Hepatic stellate cell (primary cell): ENCODE data around the gene CEP72.
A peak's percentile ranks its signal among the peaks of the same experiment; 100 is the strongest.
"Not testable (repeated sequence)": the region's sequence is repeated elsewhere in the genome, so short reads cannot be mapped to it uniquely, and the experiment has no call there.

Source experiments
- DNase-seq: peaks from one replicate; pipeline ENCODE4 v3.0.0; 2011; ENCODE audit warnings: low spot score

Gene CEP72

DNA sequence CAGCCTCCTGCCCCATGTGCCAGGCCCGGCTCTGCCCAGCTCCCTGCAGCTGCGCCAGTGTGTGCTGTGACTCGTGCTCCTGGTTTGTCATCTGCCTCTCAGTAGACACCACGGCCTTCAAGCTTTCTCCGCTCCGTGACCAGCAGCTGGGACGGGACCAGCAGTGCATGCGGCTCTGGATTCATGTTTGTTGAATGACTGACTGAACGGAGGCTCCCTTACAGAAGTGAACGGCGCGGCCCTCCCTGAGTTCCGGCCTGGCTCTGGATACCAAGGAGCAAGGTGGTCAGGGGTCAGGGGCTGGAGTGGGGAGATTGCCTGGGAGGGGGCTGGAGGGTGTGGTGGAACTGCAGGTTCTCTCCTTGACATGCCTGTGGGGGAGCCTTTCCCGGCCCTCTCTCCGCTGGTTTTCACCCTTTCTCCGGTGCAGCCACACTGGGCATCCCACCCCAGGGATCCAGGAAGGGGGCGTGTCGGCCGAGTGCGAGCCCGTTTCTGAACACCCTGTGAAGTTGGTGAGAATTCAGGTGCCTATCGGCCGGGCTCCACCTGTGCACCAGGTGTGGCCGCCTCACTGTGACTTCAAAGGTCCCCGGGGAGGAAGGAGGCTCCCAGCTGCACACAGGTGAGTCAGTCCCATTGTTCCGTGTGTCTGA lies 11.1 kb upstream of the CEP72 start:
- no peak for DNase-seq

DNA sequence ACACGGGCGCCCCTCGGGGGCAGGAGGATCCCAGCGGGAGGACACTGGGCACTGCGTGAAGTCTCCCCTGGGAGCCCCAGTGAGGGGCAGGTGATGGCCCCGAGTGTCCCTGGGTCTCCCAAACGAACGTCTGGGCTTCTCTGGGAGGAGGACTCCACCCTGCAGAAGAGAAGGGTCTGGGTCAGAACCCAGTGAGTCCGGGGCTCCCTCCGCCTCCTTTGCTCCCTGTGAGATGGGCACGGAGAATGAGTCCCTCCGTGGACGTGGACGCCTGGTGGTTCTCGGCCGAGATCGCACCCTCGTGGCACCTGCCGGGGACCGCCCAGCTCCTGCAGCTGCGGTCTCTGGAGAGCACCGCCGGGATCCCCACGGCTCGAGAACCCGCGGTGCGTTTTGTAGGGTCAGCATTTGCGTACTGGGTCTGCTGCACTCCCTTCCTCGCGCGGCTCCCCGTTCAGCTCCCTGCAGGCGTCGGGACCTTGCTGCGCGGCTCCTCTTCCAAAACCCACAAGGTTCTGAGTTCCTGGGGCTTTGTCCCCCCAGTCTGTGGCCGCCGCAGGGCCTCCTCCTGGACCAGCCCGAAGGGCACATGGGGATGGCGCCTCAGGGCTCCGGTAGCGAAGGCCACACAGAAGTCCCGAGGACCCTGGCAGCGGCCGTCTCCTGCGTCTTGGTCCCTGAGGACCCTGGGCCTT lies 10.2 kb upstream of the CEP72 start:
- no peak for DNase-seq

DNA sequence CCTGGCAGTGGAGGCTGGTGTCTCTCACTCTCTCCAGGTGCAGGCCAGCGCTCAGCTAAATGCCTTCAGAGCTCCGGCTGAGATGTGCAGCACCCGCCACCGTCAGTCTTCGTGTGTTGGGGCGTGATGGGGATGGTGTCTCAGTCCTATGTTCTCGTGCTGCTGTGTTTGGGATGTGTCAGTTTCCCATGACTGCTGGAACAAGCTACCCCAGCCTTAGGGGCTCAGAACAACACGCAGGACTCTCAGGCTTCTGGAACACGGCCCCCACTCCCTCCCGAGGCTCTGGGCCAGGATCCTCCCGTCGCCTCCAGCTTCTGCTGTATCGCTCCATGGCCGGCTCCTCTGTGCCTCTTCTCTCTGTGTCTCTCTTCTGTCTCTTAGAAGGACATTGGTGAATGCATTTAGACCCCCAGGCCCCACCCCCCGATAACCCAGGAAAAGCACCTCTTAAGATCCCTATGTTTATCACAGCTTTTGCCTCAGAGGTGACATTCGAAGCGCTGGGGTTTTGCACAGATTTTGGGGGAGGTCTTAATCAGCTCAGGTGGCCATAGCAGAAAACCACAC lies 9.6 kb upstream of the CEP72 start:
- DNase-seq: no peak

DNA sequence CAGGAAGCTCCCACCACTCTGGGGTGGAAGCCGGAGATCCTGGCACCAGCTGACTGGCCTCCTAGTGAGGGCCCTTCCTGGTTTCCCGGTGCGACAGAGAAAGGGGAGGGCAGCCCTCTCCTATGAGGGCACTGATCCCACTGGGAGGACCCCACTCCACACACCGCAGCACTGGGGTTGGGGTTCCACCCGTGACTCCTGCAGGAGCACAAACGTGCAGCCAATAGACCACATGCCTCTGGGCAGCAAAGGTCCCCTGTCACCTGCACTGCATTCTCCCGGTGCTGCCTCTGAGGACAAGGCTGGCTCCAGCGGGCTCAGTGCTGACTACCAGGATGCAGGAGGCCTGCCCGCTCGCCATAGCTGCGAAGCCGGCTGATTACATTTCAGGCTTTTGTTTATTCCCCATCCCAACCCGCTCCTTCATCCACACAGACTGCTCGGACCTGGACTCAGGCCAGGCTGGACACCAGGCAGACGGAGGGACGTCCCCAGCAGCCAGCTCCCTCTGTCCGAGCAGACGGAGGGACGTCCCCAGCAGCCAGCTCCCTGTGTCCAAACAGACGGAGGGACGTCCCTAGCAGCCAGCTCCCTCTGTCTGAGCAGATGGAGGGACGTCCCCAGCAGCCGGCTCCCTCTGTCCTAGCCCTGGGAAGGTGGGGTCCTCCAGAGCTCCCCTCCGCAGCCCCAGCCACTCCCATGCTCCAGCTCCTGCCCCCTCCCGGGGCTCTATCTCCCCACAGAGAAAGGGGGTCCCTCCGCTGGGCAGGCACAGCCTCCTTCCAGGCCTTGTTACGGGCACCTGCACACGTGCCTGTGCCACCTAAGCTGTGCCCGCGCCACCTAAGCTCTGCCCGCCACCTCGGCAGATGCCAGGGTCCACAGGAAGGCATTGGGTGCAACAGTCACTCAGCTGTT lies 8.8 kb upstream of the CEP72 start:
- no peak for DNase-seq

DNA sequence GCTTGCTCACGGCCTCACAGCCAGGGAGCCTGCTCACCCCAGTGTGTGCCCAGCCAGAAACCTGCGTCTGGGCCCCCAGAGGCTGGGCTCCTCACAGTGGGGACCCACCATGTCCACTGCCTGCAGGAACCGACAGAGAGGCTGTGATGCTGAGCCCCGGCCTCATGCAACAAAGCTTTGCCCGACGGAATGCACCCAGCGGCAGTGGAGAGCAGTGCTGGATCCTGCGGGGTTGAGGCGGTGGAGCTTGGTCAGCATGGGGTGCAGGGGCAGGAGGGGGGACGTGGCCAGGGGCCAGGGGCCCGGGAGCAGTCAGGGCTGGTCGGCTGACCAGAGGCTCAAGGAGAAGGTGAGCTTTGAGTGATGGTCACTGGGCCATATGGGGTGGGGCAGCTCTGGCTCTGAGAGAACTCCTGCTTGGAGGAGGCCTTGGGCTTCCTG lies 7.7 kb upstream of the CEP72 start:
- DNase-seq: no peak

DNA sequence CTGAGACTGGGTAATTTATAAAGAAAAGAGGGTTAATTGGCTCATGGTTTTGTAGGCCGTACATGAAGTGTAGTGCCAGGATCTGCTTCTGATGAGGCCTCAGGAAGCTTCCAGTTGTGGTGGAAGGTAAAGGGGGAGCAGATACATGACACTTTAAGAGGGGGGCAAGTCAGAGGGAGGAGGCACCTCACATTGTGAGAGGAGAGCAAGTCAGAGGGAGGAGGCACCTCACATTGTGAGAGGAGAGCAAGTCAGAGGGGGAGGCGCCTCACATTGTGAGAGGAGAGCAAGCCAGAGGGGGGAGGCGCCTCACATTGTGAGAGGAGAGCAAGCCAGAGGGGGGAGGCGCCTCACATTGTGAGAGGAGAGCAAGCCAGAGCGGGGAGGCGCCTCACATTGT lies 7.0 kb upstream of the CEP72 start:
- DNase-seq: not testable (repeated sequence)

DNA sequence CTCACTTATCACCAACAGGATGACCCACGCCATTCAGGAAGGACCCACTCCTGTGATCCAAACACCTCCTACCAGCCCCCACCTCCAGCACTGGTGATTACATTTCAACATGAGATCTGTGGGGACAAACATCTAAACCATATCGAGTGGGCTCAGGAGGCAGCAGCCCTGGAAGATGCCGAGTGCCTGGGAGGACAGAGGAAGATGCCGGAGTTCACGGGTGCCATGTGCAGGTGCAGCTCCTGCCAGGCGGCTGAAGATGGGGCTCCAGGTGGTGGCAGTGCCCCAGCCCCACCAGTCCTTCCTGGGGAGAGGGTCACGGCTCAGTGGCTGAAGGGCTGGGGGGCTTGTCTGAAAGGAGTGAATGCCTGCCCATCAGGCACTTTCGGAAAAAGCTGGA lies 6.1 kb upstream of the CEP72 start:
- no peak for DNase-seq

DNA sequence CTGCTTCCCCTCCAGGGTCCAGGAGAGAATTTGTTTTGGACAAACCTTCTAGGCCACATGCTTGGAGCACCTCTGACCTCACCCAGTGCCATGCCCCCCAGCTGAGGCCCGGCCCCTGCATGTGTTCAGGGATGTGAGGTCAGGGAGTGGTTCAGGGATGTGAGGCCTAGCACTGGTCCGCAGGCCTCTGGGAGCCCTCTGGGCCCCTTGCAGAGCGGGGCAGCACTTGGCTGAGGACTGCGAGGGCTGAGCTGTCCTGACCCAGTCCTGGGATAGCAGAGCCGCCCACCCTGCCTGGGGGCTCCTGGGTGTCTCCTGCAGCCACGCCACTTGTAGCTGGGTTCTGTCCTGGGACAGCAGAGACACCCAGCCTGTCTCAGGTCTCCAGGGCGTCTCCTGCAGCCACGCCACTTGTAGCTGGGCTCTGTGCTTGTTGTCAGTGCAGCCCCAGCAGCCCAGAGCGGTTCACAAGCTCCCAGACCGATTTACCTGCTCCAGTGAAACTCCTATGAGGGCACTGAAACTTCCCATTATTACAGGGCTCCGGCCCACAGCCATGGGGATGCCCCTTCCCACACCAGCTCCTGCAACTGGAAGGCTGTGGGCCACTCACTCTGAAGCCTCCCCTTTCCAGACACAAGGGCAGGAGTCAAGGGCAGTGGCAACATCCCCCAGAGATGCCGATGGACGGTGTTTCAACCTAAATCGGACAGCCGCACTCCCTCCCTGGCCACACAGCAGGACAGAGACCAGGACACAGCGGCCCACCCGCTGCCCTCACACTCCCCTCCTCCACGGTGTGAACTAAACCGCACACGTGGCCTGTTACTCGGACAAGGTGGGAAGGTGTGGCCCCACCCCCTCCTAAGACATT lies 5.4 kb upstream of the CEP72 start:
- no peak for DNase-seq

DNA sequence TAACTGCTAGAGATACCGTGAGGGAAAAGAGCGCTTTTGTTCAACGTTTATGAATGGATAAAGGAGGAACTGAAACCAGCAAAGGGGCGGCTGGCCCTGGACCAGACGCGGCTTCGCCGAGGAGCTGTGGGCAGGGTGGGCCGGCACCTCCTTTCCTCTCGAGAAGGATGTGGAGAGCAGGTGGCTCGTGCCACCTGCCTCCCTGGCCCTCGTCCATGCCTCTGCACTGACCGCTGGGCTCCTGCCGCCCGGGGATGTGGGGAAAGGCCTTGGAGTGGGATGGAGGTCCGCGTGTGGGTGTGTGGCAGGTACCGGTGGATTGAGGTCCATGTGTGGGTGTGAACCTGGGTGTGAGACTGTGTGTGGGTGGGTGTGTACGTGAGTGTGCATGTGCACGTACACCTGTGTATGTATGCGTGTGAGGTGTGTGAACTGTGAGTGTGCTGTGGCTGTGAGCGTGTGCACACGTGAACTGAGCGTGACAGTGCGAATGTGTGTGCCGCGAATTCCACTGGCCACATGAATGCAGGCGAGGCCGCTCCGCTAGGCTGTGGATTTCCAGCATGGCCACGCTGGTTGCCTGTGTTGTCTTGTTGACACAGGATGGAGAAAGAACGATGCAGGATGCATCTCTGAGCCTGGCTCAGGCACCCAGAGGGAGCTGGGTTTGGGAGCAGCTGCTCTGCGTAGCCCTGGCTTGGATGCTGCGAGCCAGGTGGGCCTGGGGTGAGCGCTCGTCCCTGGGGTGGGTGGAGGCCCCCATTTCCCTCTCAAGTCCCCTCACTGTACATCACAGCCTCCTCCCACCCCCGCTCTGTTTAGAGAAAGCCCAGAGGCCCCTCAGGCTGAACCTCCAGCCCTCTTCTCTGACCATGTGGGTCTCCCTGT lies 4.4 kb upstream of the CEP72 start:
- DNase-seq: no peak

DNA sequence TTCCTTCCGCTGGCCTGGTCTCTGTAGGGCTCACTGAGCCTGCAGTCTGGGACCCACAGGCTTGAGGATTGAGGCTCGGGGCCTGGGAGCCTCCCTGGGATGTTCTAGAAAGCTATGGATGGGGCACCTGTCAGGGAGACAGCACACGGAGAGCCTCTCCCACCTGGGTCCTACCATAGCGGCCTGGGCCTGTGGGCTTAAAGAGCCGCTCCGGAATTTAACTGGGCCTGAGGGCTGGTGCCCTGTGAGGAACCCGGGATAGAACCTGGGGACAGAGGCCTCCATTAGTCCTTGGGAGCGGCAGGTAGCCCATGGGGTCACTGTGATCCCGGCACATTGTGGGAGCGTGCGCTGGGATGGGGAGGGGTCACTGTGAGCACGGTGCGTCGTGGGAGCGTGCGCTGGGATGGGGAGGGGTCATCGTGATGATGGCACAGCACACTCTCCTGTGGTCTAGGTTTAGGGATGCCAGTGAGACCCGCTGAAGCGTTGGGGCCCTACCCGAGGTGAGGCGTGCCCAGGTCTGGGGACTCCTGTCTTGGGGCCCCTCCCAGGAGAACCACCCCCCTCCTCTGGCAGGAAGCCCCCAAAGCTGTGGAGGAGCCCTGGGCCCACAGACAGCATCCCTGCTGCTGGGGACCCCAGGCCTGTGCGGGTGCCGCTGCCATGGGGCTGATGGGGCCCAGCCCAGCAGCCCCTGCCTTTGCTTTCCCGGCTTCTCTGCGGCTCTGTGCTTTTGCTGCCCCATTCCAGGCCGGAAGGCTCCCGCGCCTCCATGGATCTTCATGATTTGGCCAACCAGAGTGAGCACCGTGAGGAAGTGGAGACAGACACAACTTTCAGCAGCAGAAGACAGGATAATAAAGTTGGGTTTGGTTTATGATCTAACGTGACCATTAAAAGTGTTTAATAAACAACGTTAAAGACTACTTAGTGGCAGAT lies 3.4 kb upstream of the CEP72 start:
- DNase-seq: no peak

DNA sequence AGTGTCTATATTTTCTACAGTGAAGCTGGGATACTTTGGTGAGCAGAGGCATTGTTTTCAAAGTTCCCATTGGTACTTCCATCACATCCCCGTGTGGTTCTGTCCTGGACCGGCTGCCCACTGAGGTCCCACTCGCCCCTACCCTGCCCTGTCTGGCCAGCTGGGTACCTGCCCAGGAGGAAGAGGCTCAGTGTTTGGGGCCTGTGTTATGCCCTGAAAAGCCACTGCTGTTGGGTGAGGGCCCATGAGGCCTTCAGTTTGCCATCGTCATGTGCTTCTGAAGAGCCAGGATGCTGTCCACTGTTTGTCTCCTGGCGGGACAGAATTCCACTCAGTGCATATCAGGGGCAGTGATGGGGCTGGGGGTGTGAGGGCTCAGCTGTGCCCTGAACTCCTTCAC lies 2.6 kb upstream of the CEP72 start:
- no peak for DNase-seq

DNA sequence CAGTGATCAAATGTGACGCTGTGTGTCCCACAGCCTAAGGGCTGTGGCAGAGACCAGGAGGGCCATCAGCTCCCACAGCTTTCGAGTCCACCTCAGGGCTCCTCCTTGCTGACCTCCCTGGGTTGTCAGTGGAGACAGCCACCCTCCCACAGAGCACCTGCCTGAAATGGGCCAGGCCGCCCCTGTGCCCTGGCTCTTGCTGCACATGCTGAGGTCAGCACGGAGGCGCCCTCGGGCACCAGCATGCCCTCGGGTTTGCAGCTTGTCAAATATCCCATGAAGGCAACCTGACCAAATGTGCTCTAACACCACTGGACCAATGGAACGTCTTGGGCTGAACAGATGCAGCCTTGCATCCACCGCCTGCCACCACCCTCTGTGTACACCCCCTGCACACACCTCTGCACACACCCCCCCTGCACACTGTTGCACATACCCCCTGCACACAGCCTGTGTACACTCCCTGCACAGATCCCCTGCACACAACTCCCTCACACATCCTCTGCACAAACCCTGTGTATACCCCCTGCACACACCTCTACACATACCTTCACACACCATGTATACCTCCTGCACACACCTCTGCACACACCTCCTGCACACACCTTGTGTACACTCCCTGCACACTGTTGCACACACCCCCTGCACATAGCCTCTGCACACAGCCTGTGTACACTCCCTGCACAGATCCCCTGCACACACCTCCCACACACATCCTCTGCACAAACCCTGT lies 2.0 kb upstream of the CEP72 start:
- DNase-seq: no peak

DNA sequence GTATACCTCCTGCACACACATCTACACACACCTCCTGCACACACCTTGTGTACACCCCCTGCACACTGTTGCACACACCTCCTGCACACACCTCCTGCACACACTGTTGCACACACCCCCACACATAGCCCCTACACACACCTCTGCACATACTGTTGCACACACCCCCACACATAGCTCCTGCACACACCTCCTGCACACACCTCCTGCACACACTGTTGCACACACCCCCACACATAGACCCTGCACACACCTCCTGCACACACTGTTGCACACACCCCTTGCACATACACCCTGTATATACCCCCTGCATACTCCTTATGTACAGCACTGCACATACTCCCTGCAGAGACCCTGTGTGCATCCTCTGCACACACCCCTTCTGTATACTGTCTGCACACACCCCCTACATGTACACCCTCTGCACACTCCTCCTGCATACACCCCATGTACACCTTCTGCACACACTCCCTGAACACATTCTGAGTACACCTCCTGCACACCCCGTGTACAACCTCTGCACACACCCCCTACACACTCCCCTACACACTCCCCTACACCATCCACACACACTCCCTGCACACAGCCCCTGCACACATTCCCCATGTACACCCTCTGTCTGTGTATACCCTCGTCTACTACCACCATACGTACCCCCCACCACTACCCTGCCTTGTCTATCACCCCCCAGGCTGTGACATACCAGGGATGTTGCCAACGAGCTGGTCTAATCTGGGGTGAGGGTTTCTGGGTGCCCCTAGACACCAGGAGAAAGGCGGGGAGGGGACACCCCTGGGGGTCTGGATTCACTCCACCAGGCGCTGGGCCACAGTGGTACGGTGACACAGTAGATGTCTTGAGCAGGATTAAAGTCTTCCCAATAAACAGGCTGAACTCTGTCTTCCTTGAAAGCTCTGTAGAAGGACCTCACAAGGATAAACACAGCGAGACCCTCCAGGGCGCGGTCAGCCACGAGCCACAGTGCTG lies 1.1 kb upstream of the CEP72 start:
- DNase-seq: no peak

DNA sequence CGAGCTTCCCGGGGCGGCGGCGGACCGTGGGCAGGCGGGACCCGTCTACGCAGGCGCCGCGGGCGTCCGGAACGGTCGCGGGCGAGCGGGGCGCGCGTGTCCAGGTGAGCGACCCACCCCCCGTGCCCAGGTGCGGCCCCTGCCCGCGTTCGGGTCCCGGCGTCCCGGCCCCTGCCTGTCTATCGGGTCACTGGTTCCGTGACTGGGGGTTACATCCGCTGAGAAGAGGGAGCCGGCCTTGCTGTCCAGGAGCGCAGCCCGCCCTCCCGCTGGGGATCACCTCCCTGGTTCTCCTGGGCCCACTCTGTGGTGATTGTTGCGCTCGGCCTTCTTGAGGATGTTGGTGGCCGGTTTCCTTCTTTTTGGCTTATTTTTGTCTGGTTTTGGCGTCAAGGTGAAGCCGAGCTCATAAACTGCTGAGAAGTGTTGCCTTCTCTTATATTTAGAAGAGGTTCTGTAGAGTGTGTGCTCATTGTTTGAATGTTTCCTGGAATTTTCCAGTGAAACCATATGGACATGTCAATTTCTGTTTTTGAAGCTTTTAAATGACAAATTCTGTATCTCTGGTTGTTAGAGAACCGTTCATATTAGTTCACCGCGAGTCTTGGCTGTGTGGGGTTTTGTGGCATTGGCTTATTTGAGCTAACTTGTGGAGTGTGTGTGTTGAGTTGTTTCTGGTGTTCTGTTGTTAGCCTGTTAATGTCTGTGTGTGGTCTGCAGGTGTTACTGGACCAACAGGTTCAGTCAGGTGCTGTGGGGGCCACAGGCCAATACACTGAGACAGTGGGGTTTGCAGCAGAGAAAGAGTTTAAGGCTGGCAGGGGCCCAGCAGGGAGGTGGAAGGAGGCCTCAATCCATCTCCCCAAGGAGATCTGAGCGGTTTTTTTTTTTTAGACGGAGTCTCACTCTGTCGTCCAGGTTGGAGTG lies 621 bp downstream of the CEP72 start:
- peak; percentile 40 for DNase-seq

DNA sequence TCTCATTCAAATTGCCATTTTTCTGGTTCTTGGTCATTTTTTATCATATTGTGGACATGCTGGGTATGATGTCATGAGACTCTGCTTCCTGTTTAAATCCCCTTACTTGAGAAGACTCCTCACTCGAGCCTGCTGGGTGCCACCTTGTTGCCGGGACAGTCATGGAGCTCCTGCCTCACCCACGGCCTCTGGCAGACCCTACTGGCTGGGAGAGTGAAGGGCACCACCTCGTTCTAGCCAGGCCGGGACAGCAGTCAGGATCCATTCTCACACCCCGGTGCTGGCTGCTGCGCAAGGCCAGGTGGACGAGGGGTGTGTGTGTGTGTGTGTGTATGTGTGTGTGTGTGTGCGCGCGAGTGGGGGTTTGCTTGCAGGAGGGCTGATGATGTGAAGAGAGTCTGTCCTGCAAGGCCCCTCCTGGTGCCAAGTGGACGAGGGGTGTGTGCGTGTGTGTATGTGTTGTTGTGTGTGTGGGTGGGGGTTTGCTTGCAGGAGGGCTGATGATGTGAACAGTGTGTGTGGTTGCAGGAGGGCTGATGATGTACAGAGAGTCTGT lies 4.4 kb downstream of the CEP72 start:
- no peak for DNase-seq

DNA sequence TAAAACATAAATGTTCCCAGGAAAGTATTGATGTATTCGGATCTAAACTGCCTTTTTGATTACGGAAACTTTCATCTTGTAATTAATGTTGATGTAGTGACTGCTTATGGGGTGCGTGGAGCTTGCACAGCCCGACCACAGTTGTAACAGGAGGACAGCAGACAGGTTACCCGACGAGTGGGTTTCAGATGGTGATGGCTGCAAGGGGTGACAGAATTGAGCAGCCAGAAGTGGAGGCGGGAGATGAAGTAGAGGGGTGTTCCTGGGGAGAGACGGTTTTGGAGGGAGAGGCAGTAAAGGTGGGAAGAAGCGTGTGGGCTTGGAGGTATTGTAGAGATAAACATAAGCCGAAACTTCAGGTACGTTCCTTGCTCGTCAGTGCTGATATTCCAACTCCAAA lies 5.8 kb downstream of the CEP72 start:
- DNase-seq: no peak
